Amniotic stem cell (primary cell): ENCODE results near the gene TCAP.

Source experiments
- DNase-seq: peaks from one replicate; lab custom pipeline; 2025; lab: John Stamatoyannopoulos, UW

Gene TCAP

DNA sequence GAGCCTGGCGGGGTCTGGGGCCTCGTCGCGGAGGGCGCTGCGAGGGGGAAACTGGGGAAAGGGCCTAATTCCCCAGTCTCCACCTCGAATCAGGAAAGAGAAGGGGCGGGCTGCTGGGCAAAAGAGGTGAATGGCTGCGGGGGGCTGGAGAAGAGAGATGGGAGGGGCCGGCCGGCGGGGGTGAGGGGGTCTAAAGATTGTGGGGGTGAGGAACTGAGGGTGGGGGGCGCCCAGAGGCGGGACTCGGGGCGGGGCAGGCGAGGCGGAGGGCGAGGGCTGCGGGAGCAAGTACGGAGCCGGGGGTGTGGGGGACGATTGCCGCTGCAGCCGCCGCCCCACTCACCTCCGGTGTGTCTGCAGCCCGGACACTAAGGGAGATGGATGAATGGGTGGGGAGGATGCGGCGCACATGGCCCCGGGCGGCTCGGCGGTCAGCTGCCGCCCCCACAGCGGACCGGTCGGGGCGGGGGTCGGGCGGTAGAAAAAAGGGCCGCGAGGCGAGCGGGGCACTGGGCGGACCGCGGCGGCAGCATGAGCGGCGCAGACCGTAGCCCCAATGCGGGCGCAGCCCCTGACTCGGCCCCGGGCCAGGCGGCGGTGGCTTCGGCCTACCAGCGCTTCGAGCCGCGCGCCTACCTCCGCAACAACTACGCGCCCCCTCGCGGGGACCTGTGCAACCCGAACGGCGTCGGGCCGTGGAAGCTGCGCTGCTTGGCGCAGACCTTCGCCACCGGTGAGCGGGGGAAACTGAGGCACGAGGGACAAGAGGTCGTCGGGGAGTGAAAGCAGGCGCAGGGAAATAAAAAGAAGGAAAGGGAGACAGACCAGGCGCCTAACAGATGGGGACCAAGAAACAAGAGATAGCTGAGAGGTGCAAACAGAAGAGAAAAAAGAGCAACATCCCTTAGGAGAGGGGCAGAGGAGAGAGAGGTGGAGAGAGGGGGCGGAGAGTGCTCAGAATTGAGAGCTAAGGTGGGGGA, 3.1 kb downstream of the TCAP start, which contains the start of gene PNMT:
Gene PNMT (plus strand): TSS at position 509 of the 980 bp plus-strand sequence. CDS start 23 bp downstream, at position 532.
- peak; percentile 26 for DNase-seq

DNA sequence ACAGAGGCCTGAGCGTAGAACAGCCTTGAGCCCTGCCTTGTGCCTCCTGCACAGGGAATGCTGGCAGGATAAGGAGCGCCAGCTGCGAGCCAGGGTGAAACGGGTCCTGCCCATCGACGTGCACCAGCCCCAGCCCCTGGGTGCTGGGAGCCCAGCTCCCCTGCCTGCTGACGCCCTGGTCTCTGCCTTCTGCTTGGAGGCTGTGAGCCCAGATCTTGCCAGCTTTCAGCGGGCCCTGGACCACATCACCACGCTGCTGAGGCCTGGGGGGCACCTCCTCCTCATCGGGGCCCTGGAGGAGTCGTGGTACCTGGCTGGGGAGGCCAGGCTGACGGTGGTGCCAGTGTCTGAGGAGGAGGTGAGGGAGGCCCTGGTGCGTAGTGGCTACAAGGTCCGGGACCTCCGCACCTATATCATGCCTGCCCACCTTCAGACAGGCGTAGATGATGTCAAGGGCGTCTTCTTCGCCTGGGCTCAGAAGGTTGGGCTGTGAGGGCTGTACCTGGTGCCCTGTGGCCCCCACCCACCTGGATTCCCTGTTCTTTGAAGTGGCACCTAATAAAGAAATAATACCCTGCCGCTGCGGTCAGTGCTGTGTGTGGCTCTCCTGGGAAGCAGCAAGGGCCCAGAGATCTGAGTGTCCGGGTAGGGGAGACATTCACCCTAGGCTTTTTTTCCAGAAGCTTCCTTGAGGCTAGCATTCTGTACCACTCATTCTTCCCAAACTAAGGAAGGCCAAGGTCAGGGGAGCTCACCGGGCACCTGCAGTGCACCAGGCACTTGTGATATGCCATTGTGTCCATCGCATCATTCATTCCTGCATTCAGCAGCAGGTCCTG, 5.0 kb downstream of the TCAP start:
- DNase-seq = no peak

DNA sequence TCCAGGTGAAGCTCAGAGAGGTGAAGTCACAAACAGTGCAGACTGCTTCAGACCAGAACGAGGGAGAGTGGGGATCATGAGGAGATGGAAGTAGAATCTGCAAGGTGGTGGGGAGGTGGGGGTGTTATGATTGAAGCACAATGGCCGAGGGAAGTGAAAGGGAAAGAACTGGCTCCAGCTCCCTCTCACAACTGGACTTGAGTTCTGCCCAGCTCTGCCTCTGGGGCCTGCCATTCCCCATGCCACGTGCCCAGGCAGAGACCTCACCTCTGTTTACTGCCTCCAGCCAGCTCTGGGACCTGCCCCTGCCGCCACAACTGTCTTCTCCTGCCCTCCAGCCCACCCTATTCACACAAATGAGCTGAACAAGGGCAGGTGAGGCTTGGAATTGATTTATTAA, 5.6 kb downstream of the TCAP start:
- DNase-seq = no peak

DNA sequence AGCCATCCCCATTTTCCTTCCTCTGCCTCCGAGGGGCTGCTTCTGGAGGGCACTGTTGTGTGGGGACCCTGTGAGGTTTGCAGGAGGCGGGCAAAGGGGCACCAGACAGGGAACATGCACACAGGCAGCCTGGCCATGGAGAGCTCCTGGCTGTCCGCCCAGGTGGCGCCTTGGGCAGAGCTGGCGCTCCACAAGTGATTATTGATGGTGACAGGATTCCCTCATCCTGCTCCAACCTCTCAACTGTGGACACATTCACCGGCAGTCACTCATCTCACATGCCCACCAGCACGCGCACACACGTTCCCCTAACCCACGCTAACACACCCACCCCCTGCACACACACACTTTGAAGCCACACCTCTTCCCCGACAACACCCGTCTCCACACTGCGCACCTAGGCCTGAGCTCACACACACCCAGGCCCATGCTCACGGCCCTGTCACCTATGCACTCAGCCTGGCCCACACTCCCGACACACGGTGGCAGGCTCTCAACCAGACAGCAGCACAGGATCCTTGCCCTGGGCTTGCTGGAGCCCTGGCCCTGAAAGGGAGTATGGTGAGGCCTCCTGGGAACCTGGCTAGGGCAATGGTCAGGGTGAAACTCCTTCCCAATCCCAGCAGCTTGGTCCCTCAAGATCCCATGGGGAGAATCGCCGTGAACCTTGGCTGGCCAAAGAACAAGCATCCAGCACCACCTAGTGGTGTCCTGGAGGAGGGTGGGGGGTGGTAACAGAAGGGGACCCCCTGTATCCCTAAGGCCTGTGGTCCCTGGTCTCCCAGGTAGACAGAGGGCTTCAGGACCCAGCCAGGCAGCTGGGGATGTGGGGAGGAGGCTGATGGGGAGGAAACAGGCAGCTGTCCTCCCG, 6.7 kb downstream of the TCAP start:
- DNase-seq = no peak

DNA sequence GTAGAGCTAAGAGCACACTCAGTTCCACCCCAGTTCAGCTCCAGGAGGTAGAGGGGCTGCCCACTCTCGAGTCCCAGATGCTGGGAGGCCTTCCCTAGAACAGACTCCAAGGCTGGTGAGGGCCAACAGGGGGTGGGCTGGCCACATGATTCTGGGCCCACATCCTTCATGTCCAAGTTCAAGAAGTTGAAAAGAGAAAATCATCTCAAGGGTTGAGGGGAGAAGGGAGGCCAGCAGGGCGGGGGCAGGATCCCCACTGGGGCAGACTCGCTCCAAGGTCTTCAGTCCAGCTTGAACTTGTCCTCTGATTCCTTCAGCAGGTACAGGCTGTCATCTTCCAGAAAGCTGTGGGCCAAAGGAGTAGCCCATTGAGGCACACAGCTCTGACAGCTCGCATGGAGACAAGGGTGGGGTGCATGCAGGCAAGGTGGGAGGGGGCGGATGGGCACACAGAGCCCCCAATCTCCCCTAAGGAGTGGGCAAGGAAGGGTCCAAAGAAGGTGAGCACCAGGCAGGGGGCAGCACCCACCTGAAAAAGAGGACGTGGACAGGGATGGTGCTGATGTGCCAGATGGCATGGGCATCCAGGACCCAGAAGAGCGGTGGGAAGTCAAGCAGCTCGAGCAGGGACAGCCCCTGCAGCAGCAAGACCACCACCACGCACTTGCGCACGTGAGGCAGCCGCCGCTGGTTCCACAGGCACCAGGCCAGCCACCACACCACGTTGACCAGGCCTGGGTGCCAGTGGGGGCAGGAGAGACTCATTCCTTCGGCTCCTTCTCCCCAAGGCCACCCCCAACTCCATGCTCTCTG, 7.6 kb downstream of the TCAP start:
- DNase-seq = no peak

DNA sequence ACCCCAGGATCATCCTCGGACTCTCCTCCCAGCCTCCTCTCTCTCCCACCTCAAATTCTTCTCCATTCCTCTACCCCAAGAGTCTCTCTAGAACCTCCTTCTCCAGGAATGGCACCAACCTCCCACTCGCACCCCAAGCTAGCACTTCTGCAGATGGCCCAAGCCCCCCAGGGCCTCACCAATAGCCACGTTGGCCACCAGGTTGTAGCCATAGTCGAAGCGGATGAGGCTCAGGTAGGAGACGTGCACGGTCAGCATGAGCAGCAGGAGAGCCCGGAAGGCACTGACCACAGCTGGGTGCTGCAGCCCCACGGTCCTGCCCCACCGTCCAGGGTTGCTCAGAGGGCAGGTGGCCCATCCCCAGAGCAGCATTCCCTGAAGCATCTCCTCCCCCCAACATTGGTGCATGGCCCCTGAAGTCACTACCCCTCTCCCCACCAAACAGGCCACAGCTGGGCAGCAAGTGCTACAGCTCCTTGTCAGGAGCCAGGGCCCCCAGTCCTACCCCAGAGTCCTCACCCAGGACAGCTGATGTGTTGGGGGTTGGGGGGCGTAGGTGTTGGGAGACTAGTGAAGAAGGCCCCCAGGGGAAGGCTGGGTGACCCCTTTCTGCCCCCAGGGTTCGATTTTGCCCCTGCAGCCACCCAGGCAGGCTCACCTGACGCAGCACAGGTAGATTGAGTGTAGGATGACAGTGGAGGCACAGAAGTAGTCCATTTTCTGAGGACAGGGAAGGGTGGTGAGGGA, 8.4 kb downstream of the TCAP start:
- no peak for DNase-seq

DNA sequence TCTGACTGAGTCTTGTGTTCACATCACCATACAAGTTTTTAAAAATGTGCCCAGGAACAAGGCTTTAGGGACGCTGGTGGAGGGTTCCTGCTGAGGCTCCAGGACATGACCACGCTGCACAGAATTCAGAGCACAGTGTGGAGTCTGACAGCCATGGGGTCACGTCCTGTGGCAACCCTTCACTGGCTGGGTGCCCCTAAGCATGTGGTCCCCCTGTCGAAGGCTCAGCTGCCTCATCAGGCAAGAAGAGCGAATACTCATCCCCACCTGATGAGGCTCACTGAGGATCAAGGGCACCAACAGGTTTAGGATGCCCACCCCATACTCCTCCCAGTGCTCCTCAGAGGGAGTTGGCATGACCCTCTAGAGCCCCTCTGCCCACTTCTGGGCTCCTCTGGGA, 9.0 kb downstream of the TCAP start:
- no peak for DNase-seq

DNA sequence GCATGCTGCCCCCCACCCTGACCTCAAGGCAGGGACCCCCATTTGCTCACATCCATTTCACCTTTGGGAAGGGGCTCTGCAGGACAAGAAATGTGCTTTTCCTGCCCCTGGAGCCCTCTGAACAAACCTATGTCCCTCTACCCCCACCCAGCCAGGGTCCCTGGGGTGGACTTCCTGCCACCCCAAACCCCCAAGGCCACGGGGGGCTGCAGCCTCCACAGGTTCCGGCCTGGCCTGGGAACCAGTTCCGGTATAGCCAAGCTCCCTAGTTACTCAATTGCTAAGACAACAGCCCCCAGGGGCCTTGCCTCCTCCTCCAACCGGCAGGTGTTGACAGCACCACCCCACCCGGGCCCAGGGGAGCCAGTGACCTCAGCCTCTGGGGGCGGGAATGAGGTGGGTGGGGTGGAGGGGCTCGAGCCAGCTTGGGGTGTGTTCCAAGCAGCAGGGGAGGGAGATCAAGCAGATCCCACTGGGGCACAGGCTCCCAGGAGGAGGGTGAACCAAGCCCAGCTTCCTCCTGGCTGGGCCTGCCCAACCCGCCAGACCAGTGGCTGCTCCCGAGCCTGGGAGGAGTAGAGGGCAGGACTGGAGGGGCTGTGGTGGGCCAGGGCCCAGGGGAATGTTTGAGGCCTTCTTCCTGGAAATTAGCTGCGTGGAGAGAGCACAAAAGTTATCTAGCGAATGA, 9.7 kb downstream of the TCAP start:
- no peak for DNase-seq

DNA sequence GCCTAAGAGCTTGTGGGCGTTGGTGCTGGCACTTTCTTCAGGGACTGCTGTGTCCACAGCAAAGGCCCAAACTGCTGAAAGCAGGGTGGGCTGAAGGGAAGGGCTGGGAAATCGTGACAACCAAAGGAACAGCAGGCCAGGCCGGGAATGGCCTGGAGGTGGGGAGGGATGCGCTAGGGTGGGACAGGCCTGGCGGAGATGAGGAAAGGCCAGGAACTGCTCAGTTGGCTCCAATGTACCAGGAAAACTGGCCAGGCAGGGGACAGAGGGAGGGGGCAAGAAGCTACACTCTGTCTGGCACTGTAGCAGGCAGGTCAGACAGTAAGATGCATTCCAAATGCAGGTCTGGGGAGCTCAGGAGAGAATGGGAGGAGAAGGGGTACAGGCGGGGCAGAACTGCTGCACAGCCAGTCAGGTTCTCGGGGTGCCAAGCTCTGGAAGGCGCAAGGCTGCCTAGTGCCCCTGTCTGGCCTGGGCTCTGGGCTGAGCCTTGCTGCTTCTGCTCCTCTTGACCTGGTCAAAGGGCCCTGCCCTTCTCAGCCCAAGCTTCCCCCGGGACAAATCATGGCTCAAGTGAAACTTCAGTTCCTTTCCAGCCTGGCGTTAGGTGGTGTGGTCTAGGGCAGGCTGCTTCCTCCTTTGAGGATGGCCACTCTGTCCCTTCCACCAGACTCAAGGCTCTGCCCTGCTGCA, 10.4 kb downstream of the TCAP start:
- DNase-seq = no peak

DNA sequence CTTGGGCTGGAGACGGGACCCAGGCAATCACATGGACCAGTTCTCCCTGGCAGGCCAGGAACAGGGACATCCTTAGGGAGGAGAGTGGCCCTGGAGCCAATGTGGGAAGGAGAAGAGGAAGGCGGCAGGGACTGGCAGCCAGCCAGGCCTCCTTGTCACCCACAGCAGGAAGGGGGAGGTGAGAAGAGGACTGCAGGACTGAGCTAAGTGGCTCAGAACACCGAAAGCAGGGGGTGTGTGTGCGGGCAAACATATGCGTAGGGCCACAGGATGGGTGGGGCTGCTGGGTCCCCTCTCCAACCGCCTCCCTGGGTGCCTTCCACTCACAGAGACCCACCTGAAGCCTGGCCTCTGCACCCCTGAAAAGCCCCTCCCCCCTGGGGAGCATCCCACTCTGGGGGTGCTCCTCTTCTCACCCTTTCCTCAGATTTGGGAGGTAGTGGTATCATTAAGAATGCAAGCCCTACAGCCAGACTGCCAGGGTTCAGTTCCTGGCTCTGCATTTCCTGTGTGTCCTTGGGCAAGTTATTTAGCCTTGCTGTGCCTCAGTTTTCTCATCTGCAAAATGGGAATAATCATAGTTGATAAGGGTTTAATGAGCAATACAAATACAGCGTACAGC, 11.2 kb downstream of the TCAP start:
- no peak for DNase-seq

DNA sequence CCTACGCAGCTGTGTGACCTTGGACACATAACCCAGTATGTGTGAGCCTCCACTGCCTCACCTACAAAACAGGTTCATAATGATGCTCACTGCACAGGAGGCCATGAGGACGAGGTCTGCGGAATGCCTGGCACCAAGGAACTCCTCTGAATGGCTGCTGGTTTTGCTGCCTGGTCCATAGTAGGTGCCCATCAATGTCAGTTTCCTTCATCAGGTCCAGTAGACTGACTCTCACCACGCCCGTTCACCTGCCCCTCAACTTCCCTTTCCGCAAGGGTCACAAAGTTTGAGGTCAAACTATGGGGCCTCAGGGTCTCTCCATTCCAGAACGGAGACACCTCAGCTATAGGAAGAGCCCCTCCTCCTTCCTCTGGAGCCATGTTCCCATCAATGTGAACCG, 11.9 kb downstream of the TCAP start:
- DNase-seq = no peak

DNA sequence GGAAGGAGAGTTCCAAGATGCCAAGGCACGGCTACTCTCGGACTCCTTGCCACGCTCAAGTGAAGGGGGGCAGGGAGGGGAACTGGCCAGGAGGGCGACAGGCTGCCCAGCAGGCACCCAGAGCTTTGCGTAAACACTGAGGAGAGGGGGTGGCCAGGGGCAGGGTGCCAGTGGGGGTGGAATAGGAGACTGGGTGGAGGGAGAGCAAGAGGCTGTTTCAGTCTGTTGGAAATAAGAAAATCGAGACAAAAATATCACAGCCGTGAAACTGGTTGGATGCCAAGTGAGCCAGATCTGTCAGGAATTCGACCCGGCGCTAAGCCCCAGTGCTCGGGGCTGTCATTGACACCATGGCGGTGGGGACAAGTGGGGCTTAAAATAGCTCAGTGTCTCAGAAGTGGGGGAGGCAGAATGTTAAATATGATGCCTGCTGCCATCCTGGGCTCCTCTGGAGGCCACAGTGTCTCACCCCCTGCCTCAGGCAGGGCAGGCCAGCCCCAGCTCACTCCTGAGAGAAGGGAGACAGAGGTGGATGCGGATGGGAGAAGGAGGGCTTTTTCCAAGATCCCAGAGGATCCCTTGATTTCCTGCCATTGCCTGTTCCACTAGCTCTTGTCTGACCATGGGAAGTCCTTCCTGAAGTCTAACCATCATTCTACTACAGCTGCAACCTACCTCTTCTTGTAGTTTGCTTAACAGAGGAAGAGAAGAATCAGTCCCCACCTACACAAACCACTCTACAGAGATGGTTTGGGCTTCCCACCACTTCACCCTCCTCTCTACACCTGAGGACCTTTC, 12.6 kb downstream of the TCAP start:
- no peak for DNase-seq

DNA sequence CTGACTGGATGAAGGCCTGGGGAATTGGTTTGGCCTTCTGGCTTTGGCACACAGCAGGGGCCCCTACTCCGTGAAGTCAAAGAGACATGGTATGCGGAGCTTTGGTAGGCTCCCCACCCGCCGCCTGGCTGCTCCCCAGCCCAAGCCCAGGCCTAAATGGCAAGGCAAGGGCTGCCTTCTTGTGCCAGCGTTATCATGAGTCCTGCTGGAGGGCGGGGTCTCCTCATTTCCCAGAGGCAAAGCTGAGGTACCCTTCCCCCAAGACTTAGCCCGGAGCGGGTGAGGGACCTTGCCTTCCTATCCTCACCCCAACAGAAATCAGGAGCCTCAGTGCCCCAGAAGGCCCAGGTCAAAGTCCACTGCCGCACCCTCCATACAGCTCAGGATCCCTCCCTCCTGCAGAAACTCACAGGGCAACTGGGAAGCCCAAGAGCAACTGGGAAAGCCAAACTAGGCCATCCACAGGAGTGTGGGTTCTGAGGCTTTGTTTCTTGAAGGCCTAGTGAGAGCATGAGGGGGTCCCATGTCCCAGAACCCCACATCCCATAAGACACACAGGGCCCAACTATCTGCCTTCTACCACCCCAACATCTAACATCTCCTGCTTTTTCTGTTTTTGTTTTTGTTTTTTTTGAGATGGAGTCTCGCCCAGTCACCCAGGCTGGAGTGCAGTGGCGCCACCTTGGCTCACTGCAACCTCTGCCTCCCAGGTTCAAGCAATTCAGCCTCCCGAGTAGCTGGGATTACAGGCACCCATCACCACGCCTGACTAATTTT, 13.4 kb downstream of the TCAP start:
- no peak for DNase-seq

DNA sequence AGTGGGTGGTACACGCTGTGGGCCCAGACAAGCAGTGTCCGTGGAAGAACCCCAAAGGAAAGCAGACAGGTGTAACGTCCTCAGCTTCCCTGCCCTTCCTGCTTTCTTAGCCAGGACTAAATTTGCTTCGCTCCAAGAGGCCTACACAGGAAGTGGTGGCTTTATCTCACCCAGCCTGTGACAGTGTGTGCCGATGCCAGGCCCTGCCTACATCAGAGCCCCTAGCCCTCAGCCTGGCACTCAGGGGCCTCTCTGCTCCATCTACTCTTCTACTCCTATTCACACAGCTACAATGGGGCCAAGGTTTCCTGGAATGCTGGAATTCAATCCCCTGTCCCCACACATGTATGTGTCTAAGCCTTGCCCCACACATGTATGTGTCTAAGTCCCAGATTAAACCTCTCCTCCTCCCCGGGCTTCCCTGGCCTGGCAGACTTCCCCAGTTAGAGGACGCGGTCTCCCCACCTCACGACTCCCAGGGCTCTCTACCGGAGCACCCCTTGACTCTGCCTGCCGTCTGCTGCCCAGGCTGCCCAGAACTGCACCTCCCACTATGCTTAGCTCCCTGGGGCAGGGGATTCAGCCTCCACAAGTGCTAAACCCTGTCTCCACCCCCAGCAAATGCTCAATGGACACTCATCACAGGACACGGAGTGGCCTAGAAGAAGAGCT, 14.5 kb downstream of the TCAP start:
- DNase-seq = no peak

DNA sequence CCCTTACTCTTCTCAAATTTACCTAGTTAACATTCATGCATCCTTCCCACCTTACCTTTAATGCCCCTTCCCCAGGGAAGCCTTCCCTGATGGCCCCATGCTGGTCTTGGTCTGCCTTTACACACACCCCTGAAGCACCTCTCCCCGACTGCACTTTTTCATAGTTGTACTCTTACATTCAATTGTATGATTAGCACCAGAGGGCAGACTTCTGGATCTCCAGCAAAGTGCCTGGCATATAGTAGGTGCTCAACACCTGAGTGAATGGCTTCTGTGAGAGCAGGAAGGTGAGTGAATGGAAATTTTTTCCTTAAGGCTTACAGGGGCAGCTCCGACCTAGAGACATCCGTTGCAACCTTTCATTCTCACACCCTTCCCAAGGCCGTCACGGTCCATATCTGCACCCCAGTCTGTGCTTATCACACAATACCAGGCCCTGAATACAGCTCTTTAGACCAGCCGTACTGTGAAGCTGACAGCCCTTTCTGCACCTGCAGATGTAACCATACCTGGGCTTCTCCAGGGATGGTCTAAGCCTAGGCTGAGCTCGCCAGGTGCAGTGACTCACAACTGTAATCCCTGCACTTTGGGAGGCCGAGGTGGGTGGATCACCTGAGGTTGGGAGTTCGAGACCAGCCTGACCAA, 18.3 kb downstream of the TCAP start:
- DNase-seq = no peak
